IMR-90 (cell line): ENCODE measurements around the gene DSCAML1.

ENCODE experiments used
- NFE2L2 ChIP-seq: fragments of 150-350 bp; IDR thresholded peaks from 2 replicates; pipeline ENCODE4 v1.6.1; 2016; ENCODE audit warnings: low read depth, mild to moderate bottlenecking, low read length
- POLR2A ChIP-seq: IDR thresholded peaks from 2 replicates; pipeline ENCODE4 v1.6.1; 2012; ENCODE audit warnings: mild to moderate bottlenecking, low read depth, low read length
- RAD21 ChIP-seq: IDR thresholded peaks from 2 replicates; pipeline ENCODE4 v1.6.1; 2012; ENCODE audit warnings: low read length, improper control_type of control experiment
- RCOR1 ChIP-seq: IDR thresholded peaks from 2 replicates; pipeline ENCODE4 v1.6.1; 2012; ENCODE audit warnings: mild to moderate bottlenecking, low read length, improper control_type of control experiment; ENCODE audit not compliant: insufficient replicate concordance
- TF ChIP-seq, protein P1 (sequence below): conservative IDR thresholded peaks from 2 replicates; pipeline ENCODE4 v1.5.1; 2012; ENCODE audit warnings: mild to moderate bottlenecking, low read depth, low read length, improper control_type of control experiment

GRCh38 chr11:117626576-117626975 is 170.4 kb downstream of the DSCAML1 start:
- TF ChIP-seq, protein P1, sequence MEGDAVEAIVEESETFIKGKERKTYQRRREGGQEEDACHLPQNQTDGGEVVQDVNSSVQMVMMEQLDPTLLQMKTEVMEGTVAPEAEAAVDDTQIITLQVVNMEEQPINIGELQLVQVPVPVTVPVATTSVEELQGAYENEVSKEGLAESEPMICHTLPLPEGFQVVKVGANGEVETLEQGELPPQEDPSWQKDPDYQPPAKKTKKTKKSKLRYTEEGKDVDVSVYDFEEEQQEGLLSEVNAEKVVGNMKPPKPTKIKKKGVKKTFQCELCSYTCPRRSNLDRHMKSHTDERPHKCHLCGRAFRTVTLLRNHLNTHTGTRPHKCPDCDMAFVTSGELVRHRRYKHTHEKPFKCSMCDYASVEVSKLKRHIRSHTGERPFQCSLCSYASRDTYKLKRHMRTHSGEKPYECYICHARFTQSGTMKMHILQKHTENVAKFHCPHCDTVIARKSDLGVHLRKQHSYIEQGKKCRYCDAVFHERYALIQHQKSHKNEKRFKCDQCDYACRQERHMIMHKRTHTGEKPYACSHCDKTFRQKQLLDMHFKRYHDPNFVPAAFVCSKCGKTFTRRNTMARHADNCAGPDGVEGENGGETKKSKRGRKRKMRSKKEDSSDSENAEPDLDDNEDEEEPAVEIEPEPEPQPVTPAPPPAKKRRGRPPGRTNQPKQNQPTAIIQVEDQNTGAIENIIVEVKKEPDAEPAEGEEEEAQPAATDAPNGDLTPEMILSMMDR, result no peak
- no peak for TF ChIP-seq NFE2L2
- TF ChIP-seq RAD21, result no peak
- no peak for TF ChIP-seq RCOR1
- no peak for TF ChIP-seq POLR2A
